Epithelial cell of proximal tubule (primary cell): Measurements from ENCODE around the gene BCL2. TPM values are rescaled to one million over a fixed set of nuclear protein-coding genes. Genes with fewer than 3 reads are reported as not detected.
A peak's percentile ranks its signal among the peaks of the same experiment; 100 is the strongest.

ENCODE experiments used
- DNase-seq: peaks from one replicate; pipeline ENCODE4 v3.0.0-alpha.2; 2011; ENCODE audit warnings: low read depth
- H3K4me3 ChIP-seq: 2 replicates; pipeline ENCODE4 v1.5.1; 2011; ENCODE audit warnings: low read depth, mild to moderate bottlenecking, low read length
- CTCF ChIP-seq: conservative IDR thresholded peaks from 2 replicates; pipeline ENCODE4 v1.5.1; 2012; ENCODE audit warnings: low read depth, mild to moderate bottlenecking, low read length
- total RNA-seq: library from RNA; depleted of rRNA; stranded (reverse); fragments of >200 nt; gene quantifications from 2 replicates; pipeline ENCODE4 v1.2.3, GENCODE V29; 2015

Gene BCL2
- total RNA-seq, 1 donor from 2014 or later = 4.7 TPM

DNA sequence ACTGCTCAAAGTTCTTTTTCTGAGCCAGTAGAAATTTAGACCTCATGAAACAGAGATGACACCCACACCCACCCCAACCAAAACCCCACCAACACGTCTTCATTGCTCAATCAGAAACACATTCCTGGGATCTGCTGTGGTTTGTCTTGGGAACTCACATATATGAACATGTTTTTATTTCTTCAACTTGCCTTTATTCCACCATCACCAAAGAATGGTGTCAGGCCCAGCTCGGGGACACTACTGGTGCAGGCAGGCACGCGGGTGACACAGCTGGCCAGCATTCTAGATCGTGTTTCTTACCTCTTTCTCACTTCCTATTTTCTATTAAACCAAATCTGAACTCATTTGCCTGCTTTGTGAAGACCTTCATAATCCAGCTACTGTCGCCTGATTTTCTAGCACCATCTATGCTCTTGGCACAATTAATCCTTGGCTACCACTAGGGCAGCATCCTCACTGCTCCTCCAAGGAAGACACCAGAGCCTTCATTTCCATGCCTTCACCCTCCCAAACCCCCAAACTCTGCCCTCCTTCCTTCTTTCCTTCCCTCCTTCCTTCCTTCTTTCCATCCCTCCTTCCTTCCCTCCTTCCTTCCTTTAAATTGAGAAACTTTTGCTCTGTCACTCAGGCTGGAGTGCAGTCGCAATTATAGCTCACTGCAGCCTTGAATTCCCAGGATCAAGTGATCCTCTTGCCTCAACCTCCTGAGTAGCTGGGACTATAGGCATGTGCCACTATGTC is 157.1 kb downstream of the BCL2 start:
- TF ChIP-seq CTCF = no peak
- no peak for DNase-seq

GRCh38 chr18:63161761-63162195 is 157.8 kb downstream of the BCL2 start:
- H3K4me3 ChIP-seq = no peak overlapping the region
- no peak for TF ChIP-seq CTCF
- peak; percentile 73 for DNase-seq

More for the DNA sequence above, 157.1 kb downstream of the BCL2 start:
- H3K4me3 ChIP-seq = no peak overlapping the region

DNA sequence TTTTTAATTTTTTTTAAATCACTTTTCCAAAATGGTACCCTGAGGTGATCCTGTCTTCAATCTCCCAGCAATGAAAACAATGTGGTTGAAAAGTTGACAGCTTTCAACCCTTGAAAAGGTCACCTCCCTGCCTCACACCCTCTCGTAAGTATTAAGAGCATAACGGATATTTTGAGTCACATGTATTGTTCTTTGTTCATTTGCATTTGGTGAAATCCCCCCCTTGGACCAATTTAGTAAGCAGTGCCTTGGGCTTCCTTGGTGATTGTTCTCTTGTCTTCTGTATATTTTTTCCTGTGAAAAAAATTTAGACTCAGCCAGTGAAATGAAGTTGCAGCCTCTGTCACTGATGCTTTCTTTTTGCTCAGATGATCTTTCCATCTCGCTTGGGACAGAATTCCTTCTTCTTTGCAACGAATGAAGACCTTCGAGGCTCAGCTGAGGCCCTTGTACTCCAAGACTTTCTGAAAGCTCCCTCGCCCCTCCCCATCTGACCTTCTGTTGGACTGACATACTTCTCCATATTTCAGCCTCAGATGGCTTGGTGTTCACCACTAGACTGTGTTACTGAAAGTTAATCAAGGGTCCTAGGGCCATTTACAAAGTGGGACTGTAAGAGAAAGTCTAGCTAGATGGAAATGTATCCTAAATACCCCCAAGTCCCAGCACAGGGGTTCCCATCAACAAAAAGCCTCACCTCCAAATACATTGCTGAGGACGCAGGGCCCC is 158.4 kb downstream of the BCL2 start:
- no peak for DNase-seq
- no peak overlapping the region for H3K4me3 ChIP-seq
- no peak for TF ChIP-seq CTCF

- DNase-seq = no peak
- H3K4me3 ChIP-seq = no peak overlapping the region
- TF ChIP-seq CTCF = no peak
Observed at GRCh38 chr18:63160172-63160995, 159.2 kb downstream of the BCL2 start.

DNA sequence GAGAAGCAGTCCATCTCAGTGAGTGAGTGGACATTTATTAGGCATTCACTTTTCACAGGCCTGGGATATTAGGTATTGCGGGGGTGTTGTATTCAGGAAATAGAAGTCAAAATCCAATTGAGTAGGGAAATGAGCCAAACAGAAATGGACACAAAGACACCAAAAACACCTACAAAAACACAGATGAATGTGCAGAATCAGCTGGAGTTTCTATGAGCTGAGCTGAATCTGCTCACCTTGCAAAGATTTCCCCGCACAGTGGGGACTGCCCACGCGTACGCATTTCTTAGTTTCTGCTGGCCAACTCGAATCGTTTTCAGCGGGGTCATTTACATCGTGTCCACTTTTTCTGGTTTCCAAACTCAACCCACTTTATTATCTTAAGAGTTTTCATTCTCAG is 160.0 kb downstream of the BCL2 start:
- no peak for TF ChIP-seq CTCF
- no peak overlapping the region for H3K4me3 ChIP-seq
- no peak for DNase-seq

- DNase-seq = no peak
- no peak overlapping the region for H3K4me3 ChIP-seq
- no peak for TF ChIP-seq CTCF
Observed at GRCh38 chr18:63158676-63159291, 160.8 kb downstream of the BCL2 start.
